Posterior cingulate gyrus (tissue), 11 donors: Measurements from ENCODE around the gene MRPL14.
A peak's percentile ranks its signal among the peaks of the same experiment; 100 is the strongest.
"Not testable (repeated sequence)": the region's sequence is repeated elsewhere in the genome, so short reads cannot be mapped to it uniquely, and the experiment has no call there.

ENCODE experiments used
- DNase-seq, 10 donors: peaks; one replicate each; pipeline versions ENCODE4 v3.0.0 to v3.0.0-alpha.2; 2020 to 2021; ENCODE audit warnings: mixed read lengths in 3 of 10
- intact Hi-C: fragments of 100-400 bp; cut with DNase I; formaldehyde crosslinking; loops from one replicate; pipeline ENCODE4 v1.15.1; 2023

Gene MRPL14

GRCh38 chr6:44151348-44152108 lies 24.3 kb upstream of the MRPL14 start:
- intact Hi-C loops = loop anchor here (1.0 kb wide), 1 partner anchor 55 kb away; no protein-coding TSS in a partner anchor

DNA sequence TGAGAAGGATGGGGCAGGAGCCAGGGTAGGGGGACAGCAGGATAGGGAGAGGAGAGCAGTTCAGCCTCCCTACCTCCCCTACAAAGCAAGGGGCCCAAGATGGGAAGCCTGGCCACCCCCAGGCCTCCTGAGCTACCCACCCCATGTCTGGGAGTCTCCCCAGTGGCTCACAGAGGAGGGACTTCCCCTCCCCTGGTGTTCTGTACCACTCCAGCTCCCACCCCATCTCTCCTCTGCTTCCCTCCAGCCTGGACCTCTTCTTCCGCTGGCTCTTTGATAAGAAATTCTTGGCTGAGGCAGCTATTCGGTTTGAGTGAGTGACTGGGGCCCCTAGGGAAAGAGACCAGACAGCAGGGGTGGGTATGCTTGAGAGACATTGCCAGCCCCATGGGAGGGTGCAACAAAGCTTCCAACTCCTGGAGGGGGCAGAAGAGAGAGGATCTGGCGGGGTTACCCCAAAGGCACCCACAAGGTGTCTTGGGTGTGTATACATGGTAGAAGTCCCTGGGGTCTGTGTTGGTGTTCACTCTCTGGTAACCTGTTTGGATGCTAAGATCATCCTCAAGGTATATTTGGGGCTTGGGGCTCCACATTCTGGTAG lies 23.2 kb upstream of the MRPL14 start:
- DNase-seq = peak in 1 of 10 donors; percentile 62
- intact Hi-C loops = no loop called here

More at GRCh38 chr6:44151348-44152108, 24.3 kb upstream of the MRPL14 start:
- DNase-seq = peak; percentile 42 to 97 (median 76)

DNA sequence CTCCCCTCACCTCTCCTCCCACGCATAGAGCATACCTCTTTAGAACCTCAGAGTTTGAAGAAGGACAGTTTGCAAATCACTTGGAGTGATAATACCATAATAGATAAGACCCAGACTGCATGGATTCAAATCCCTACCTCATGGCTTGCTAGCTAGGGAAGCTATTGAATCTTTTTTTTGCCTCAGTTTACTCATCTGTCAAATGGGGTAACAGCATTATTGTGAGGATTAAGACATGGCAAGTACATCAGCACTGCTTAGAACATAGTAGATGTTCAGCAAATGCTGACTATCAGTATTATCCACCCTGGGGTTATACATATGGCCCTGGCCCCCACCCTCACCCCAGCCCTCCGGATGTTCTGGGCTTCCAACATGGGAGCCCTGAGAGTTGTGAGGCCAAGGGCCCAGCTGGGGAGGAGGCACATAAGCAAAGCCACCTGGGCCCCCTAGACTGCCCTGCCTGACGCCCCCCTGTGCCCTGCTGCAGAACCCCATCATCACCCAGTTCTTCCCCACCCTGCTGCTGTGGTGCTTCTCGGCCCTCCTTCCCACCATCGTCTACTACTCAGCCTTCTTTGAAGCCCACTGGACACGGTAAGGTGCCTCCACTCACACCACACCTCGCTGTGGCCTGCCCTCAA lies 22.2 kb upstream of the MRPL14 start:
- peak in 2 of 10 donors; percentile 52 to 77 for DNase-seq
- intact Hi-C loops = no loop called here

DNA sequence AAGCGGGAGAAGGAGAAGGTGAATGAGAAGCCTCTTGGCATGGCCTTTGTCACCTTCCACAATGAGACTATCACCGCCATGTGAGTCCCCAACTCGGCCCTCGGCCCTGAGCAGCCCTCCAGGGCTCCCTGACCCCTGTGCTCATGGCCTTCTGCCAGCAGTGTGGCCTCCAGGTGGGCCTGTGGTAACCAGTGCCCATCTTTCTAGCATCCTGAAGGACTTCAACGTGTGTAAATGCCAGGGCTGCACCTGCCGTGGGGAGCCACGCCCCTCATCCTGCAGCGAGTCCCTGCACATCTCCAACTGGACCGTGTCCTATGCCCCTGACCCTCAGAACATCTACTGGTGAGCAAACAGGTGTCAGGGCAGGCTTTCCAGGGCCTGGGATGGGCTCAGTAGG lies 21.1 kb upstream of the MRPL14 start:
- intact Hi-C loops = no loop called here
- peak in 2 of 10 donors; percentile 75 to 77 for DNase-seq

- intact Hi-C loops = no loop called here
Measured at GRCh38 chr6:44147256-44147655, 20.0 kb upstream of the MRPL14 start.

DNA sequence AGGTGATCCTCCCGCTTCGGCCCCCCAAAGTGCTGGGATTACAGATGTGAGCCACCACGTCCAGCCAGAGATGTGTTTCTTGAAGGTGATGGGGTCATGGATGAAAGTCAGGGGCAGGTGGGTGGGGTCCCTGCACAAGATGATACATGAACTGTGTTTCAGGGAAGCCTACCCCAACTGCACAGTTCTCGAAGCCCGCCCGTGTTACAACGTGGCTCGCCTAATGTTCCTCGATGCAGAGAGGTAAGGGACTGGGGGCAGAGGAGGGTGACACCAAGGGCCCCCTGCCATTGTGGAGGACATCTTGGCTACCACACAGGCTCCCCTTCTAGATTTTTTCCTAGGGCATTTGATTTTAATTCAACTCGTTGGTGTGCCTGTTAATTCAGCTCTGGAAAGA lies 19.4 kb upstream of the MRPL14 start:
- DNase-seq = peak in 1 of 10 donors; percentile 25
- intact Hi-C loops = no loop called here

More at GRCh38 chr6:44147256-44147655, 20.0 kb upstream of the MRPL14 start:
- peak in 2 of 10 donors; percentile 56 to 78 for DNase-seq

DNA sequence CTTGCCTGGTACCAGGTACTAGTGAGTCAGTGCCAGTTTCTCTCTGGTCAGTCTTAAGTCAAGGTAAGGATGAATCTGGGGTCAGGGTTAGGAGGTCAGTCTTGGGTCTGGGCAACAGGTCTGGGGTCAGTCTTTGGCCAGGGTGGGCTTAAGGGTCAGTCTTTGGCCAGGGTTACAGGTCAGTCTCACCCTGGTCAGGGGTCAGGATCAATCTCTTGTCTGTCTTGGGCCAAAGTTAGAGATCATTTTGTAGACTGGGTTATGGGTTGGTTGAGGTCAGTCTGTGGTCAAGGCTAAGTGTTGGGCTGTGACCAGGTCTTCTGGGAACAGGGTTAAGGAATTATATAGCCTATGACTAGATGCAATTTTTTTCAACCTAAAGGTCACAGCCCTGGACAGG lies 18.6 kb upstream of the MRPL14 start:
- intact Hi-C loops = no loop called here
- peak in 1 of 10 donors; percentile 48 for DNase-seq

DNA sequence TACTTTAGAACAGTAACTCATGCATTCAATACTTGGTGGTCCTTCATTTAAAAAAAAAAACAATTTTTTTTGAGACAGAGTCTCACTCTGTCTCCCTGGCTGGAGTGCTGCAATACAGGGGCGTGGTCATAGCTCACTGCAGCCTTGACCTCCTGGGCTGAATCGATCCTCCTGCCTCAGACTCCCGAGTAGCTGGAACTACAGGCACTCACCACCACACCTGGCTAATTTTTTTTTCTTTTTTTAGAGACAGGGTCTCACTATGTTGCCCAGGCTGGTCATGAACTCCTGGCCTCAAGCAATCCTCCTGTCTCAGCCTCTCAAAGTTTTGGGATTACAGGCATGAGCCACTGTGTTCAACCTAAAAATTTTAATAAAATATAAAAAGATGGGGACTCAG lies 17.3 kb upstream of the MRPL14 start:
- DNase-seq = peak in 1 of 10 donors; percentile 17
- intact Hi-C loops = not testable (repeated sequence)

GRCh38 chr6:44143731-44144130 lies 16.5 kb upstream of the MRPL14 start:
- DNase-seq = no peak
- intact Hi-C loops = no loop called here

DNA sequence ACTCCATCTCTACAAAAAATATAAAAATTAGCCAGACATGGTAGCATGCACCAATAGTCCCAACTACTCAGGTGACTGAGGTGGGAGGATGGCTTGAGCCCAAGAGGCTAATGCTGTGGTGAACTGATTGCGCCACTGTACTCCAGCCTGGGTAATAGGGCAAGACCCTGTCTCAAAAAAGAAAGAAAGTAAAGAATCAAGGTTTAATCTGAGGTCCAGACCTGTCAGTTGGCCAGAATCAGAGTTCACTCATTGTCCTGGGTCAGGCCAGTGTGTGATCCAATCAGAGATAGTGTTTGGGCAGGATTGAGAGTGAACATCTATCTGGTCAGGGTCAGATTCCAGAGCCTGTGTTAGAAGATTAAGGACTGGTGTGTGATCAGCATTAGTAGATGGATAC lies 15.6 kb upstream of the MRPL14 start:
- peak in 1 of 10 donors; percentile 24 for DNase-seq
- intact Hi-C loops = no loop called here

DNA sequence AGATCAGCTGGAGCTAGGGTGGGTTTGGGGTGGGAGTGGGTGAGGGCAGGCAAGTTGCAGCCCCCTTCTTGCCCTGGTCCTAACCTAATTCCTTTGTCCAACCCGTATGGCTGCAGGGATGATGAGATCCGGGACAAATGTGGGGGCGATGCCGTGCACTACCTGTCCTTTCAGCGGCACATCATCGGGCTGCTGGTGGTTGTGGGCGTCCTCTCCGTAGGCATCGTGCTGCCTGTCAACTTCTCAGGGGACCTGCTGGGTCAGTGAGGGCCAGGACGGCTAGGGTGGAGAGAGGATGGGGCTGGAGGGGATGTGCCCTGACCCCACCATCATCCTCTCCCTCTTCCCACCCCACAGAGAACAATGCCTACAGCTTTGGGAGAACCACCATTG lies 12.1 kb upstream of the MRPL14 start:
- no peak for DNase-seq
- intact Hi-C loops = no loop called here

DNA sequence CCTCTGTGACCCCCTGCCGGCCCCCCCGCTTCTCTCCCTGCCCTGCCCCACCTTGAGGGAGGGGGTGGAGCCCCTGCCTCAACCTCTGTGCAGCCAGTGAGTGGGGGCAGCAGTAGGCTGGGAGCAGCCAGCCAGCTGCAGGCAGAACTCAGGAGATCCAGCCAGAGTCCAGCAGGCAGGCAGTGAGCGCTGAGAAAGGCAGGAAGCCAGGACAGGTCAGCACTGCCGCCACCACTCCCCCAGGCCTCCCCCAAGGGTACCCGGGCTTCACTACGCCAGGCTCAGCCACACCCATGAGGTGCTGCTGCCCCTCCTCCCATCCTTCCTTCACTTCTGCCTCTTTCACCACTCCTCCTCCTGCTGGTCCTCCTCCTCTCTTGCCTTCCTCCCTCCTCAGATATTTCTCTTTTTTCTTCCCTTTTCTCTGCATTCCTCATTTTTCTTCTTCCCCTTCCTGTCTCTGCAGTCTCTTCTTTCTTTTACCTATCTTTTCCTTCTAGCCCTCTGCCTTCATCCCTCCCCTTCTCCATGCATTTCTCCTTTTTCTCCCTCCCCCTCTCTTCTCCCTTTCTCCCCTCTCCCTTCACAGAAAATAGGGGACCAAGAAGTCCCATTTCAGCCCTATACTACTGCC lies 11.6 kb upstream of the MRPL14 start:
- no peak for DNase-seq
- intact Hi-C loops = no loop called here

GRCh38 chr6:44135875-44136274 lies 8.6 kb upstream of the MRPL14 start:
- intact Hi-C loops = no loop called here
- no peak for DNase-seq

DNA sequence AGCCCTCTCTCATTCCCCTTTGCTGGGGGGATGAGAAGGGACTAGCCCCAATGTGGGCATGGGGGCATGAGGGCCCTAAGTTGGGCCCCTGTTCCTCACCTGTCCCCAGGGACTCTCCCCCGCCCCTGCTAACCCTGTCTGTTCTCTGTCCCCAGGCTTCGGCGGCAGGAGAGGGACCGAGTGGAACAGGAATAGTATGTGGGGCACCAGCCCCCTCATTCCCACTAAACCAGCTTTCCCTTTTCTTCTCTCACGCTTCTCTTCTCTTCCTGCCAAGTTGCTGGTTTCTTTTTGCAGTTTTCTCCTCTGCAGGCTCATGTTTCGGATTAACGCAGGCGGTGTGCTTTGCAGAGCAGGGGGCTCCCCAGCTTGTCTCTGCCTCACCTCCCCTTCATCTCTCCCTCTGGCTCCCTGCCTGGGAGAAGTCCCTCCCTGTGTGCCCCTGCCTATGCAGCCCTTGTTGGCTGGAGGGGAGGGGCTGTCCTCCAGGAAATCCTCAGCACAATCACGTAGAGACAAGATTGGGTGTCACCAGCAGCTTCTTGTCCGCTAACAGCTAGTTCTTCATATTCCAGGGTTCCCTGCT lies 8.0 kb upstream of the MRPL14 start:
- peak in 4 of 10 donors; percentile 28 to 92 (median 70) for DNase-seq
- intact Hi-C loops = no loop called here

DNA sequence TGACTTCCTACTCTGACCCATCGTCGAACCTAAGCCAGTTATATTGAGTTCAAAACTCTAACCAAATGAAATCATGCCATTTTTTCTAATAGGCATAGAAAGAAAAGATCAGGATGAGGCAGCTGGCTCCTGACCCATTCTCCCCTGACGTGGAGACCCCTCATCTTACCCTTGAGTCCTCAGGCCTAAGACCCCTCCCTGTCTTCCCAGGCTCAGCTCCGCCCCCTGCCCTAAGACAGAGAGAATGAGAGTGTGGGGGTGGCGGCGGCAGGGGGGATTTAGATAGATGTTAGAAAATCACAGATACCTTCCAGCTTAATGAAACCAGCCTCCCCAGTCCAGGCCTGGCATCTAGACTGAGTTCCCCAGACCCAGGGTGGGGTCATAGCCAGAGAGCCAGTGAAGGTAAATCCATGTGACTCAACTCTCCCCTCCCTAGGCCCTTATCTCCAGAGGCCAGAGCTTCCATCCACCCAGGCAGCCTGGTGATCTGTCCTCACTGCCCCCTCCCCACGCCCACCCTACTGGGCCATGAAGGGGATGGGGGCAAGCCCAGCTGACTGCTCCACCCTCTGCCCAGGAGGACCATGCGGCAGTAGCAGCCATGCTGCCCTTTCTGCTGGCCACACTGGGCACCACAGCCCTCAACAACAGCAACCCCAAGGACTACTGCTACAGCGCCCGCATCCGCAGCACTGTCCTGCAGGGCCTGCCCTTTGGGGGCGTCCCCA lies 6.9 kb upstream of the MRPL14 start:
- DNase-seq = no peak
- intact Hi-C loops = no loop called here

DNA sequence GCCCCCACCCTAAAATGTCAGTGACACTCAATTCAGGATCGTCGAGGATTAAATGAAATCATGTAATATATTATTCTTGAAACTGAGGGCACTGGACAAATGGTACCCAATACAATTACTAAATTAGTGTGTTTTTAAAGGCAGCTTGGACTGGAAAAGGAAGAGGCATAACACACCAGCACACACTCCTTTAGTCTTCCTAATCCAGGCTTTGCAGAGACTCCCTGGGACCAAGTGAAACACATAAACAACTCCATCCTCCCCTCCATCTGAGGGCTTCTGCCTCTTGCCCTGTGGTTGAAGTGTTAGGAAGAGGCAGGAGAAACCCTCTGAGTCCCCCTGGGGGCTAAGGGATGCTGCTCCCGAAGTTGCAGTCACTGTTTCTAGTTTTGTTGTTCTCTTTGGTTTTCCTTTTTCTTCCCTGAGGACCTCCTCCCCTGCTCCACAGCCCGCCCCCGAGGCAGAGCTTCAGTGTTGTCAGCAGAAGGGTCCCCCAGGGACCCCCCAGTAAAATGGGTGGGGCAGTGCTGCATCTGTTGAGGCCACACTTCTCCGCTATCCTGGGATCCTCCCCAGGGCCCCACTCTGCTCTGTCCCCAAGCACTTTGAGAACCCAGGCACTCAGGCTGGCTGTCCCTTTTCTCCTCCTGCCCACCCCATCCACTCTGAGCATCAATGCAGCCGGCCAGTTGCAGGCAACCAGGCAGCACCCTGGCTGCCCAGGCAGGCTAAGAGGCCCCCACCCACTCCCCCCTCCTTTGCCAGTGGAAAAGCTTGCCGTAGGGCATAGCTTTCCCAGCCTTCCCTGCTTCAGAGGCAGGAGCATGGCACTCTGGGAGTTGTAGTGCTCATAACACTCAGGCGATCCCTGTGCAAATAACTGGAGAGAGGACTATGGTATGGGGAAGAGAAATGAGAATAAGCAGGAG lies 6.0 kb upstream of the MRPL14 start:
- intact Hi-C loops = no loop called here
- DNase-seq = peak; percentile 55 to 94 (median 68)

DNA sequence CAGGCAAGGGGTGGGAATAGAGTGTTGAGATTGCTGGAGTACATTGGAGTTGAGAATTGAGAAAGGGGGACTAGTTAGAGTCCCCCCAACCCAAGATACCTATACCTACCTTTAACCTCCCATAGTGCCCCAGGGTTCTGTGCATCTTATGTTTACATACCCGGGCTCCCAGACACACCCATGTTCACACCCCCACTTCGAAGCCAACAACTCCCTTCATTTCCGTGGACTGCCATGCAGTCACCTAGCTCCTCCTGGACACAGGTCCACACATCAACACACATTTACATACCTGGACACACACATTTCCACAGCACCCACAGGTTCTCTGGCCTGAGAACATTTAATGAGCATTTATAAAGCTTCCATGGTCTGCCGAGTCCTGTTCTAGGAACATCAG lies 5.2 kb upstream of the MRPL14 start:
- intact Hi-C loops = no loop called here
- DNase-seq = no peak

GRCh38 chr6:44131892-44132291 lies 4.6 kb upstream of the MRPL14 start:
- no peak for DNase-seq
- intact Hi-C loops = no loop called here

DNA sequence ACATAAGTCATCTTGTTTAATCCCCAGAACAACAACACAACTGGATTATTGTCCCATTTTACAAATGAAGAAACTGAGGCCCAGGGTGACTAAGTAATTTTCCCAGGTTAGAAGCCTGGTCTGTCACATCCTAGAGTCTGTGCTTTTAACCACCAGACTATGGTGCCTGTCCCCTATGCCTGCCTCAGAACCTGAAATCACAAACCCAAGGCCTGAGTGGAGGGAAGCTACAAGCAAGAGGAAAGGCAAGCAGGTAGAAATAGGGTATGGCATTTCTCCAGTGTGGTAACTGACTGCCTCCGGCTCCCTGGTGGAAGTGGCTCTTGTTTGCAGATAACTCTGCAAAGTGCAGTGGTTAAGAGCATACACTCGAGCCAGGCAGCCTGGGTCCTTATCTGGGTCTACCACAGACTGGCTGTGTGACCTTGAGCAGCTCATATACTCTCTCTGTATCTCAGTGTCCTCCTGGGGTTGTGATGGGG lies 2.6 kb upstream of the MRPL14 start:
- intact Hi-C loops = no loop called here

More for the DNA sequence above, 2.6 kb upstream of the MRPL14 start:
- no peak for DNase-seq
